ENCODE results near the gene ALPK3.

The ALPK3 gene

DNA sequence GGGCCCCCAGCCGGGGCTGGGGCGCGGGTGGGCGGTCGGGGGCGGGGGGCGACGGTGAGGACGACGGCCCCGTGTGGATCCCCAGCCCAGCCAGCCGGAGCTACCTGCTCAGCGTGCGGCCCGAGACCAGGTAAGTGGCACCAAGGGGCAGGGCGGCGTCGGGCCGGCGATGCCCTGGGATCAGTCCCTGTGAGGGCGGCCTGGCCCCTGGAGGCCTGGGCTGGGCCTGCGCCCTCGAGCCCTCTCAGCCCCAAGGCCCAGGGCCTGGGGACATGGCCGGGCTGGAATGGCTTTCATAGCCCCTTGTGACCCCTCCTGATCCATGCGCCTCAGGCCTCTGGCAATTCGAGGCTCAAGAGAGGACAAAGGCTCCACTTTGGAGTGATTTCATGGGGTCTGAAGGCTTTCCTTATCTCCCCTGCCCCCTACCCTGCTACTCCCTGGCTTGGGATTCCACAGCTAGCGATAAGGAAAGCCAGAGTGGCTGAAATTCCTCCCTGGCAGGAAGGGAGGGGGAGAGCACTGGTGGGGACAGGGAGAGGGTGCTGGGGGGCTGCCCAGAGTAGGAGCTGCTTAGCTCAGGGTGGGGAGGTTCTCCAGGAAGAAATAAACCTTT lies 418 bp downstream of the ALPK3 start:
- no peak overlapping the region for H3K4me3 ChIP-seq (ENCODE audit: low read length)
- TF ChIP-seq CTCF (IDR thresholded peaks at IDR 0.05; ENCODE audit: insufficient read depth, low read depth, low read length, missing control alignments) = no peak
- DNase-seq (ENCODE audit: low read depth) = no peak

- no peak for TF ChIP-seq CTCF (IDR thresholded peaks at IDR 0.05; ENCODE audit: insufficient read depth, low read depth, low read length, missing control alignments)
- H3K4me3 ChIP-seq (ENCODE audit: low read length) = no peak overlapping the region
- DNase-seq (ENCODE audit: low read depth) = peak; percentile 27
Observed at GRCh38 chr15:84818261-84819131, 1.3 kb downstream of the ALPK3 start.

DNA sequence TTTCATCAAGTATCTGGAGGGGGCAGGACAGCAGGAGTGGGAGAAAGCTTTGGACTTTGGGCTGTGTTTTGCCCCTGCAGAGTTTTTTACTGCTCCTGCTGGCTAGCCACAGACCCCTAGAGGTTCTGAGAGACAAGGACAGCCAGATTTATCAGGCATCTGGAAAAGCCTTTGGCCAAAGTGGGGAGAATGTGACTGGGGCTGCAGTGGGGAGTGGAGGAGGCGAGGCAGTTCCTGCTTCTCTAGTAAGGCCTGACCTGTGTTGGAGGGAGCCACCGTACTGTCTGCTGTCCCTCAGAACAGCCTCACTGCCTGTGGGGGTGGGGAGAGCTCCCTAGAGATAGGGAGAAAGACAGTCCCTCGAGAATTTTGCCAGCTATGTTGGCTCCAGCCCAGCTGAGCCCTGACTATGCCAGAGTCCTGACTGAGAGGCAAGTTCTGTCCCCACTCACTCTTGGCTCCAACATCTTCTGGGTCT lies 2.2 kb downstream of the ALPK3 start:
- DNase-seq (ENCODE audit: low read depth) = no peak
- no peak overlapping the region for H3K4me3 ChIP-seq (ENCODE audit: low read length)
- no peak for TF ChIP-seq CTCF (IDR thresholded peaks at IDR 0.05; ENCODE audit: insufficient read depth, low read depth, low read length, missing control alignments)

GRCh38 chr15:84819791-84820190 lies 2.6 kb downstream of the ALPK3 start:
- no peak overlapping the region for H3K4me3 ChIP-seq (ENCODE audit: low read length)

GRCh38 chr15:84821501-84822021 lies 4.4 kb downstream of the ALPK3 start:
- TF ChIP-seq CTCF (IDR thresholded peaks at IDR 0.05; ENCODE audit: insufficient read depth, low read depth, low read length, missing control alignments) = no peak
- no peak for DNase-seq (ENCODE audit: low read depth)
- H3K4me3 ChIP-seq (ENCODE audit: low read length) = no peak overlapping the region

More at GRCh38 chr15:84819791-84820190, 2.6 kb downstream of the ALPK3 start:
- no peak for TF ChIP-seq CTCF (IDR thresholded peaks at IDR 0.05; ENCODE audit: insufficient read depth, low read depth, low read length, missing control alignments)
- no peak for DNase-seq (ENCODE audit: low read depth)

- DNase-seq (ENCODE audit: low read depth) = no peak
- H3K4me3 ChIP-seq (ENCODE audit: low read length) = no peak overlapping the region
- TF ChIP-seq CTCF (IDR thresholded peaks at IDR 0.05; ENCODE audit: insufficient read depth, low read depth, low read length, missing control alignments) = no peak
Observed at GRCh38 chr15:84822653-84823281, 5.6 kb downstream of the ALPK3 start.

Data from epithelial cell of esophagus (primary cell).